ENCODE data around the gene KIF13A.

DNA sequence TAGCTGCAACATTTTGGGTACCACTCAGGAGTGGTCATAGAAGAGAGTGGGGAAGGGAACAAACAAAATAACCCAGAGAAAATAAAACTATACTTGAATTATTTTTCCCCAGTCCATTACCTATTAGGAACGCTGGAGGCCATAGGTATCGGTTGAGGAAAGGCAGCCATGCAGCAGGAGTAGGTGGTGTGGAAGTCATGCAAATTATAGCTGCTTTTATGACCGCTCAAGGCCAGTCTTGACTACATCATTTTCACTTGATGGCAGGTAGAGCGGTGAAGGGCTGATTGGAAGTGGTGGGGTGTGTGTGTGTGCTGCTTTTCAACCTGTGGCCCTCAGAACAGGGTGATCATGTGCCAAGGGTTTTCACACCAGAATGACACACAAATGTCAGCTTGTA, 36.5 kb upstream of the KIF13A start:
- TF ChIP-seq, protein P1, sequence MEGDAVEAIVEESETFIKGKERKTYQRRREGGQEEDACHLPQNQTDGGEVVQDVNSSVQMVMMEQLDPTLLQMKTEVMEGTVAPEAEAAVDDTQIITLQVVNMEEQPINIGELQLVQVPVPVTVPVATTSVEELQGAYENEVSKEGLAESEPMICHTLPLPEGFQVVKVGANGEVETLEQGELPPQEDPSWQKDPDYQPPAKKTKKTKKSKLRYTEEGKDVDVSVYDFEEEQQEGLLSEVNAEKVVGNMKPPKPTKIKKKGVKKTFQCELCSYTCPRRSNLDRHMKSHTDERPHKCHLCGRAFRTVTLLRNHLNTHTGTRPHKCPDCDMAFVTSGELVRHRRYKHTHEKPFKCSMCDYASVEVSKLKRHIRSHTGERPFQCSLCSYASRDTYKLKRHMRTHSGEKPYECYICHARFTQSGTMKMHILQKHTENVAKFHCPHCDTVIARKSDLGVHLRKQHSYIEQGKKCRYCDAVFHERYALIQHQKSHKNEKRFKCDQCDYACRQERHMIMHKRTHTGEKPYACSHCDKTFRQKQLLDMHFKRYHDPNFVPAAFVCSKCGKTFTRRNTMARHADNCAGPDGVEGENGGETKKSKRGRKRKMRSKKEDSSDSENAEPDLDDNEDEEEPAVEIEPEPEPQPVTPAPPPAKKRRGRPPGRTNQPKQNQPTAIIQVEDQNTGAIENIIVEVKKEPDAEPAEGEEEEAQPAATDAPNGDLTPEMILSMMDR (IDR thresholded peaks at IDR 0.05), result no peak
- no peak for TF ChIP-seq EZH2 (IDR thresholded peaks at IDR 0.05)
- no peak for TF ChIP-seq EZH2phosphoT487 (IDR thresholded peaks at IDR 0.05)
